Measurements from ENCODE around the gene SPN.
"Not testable (repeated sequence)": the region's sequence is repeated elsewhere in the genome, so short reads cannot be mapped to it uniquely, and the experiment has no call there.

Gene SPN

GRCh38 chr16:29620591-29620990 lies 42.5 kb upstream of the SPN start:
- H4K8ac ChIP-seq (ENCODE audit: low read depth, low read length); H3K27me3 ChIP-seq (ENCODE audit: insufficient read depth, low read length); H2BK5ac ChIP-seq (ENCODE audit: low read depth, low read length, poor library complexity); H2AFZ ChIP-seq (ENCODE audit: insufficient read depth, low read length, poor library complexity); H3K4me1 ChIP-seq (ENCODE audit: control insufficient read depth in 1 of 2, insufficient read depth in 2 of 2, low read length in 2 of 2); H3K4me2 ChIP-seq (ENCODE audit: low read length); H3K27ac ChIP-seq (ENCODE audit: low read depth, low read length); H3K14ac ChIP-seq (ENCODE audit: low read length); H3K9ac ChIP-seq (ENCODE audit: low read length); H3K23ac ChIP-seq (ENCODE audit: low read length); H3K79me2 ChIP-seq (ENCODE audit: control insufficient read depth, insufficient read depth, low read length, poor library complexity); H3K18ac ChIP-seq (ENCODE audit: low read length); H3K79me1 ChIP-seq (ENCODE audit: low read length); H3K9me3 ChIP-seq (ENCODE audit: insufficient read depth, low read depth, low read length); H2BK120ac ChIP-seq (ENCODE audit: insufficient read depth, low read length, poor library complexity); H3K4ac ChIP-seq (ENCODE audit: low read depth, low read length); H3K36me3 ChIP-seq (ENCODE audit: control insufficient read depth in 1 of 2, insufficient read depth in 2 of 2, low read length in 2 of 2); H4K91ac ChIP-seq (ENCODE audit: low read depth, low read length); H2BK12ac ChIP-seq (ENCODE audit: low read length); H2AK5ac ChIP-seq (ENCODE audit: low read length); H4K12ac ChIP-seq (ENCODE audit: low read depth, low read length); H3K4me3 ChIP-seq (ENCODE audit: low read depth, low read length): not testable (repeated sequence)
- peak in 1 of 2 donors; percentile 41 for DNase-seq
- no CpG with 5 or more reads among the region's 6 CpGs for WGBS (ENCODE audit: extremely low coverage, insufficient coverage, insufficient read length)

- not testable (repeated sequence) for H2BK12ac ChIP-seq (ENCODE audit: low read length); H3K14ac ChIP-seq (ENCODE audit: low read length); DNase-seq; H2AFZ ChIP-seq (ENCODE audit: insufficient read depth, low read length, poor library complexity); H3K27ac ChIP-seq (ENCODE audit: low read depth, low read length); H3K4ac ChIP-seq (ENCODE audit: low read depth, low read length); H3K4me1 ChIP-seq (ENCODE audit: control insufficient read depth in 1 of 2, insufficient read depth in 2 of 2, low read length in 2 of 2); H4K8ac ChIP-seq (ENCODE audit: low read depth, low read length); H3K23ac ChIP-seq (ENCODE audit: low read length); H3K27me3 ChIP-seq (ENCODE audit: insufficient read depth, low read length); H3K4me2 ChIP-seq (ENCODE audit: low read length); H3K9ac ChIP-seq (ENCODE audit: low read length); H3K79me1 ChIP-seq (ENCODE audit: low read length); H4K91ac ChIP-seq (ENCODE audit: low read depth, low read length); H2AK5ac ChIP-seq (ENCODE audit: low read length); H3K36me3 ChIP-seq (ENCODE audit: control insufficient read depth in 1 of 2, insufficient read depth in 2 of 2, low read length in 2 of 2); H4K12ac ChIP-seq (ENCODE audit: low read depth, low read length); H3K79me2 ChIP-seq (ENCODE audit: control insufficient read depth, insufficient read depth, low read length, poor library complexity); H2BK120ac ChIP-seq (ENCODE audit: insufficient read depth, low read length, poor library complexity); H3K4me3 ChIP-seq (ENCODE audit: low read depth, low read length); H3K9me3 ChIP-seq (ENCODE audit: insufficient read depth, low read depth, low read length); H3K18ac ChIP-seq (ENCODE audit: low read length); H2BK5ac ChIP-seq (ENCODE audit: low read depth, low read length, poor library complexity)
- no CpG with 5 or more reads among the region's 18 CpGs for WGBS (ENCODE audit: extremely low coverage, insufficient coverage, insufficient read length)
Measured at GRCh38 chr16:29622738-29623137, 40.3 kb upstream of the SPN start.

GRCh38 chr16:29623253-29623652 lies 39.8 kb upstream of the SPN start:
- H3K4me1 ChIP-seq (ENCODE audit: control insufficient read depth in 1 of 2, insufficient read depth in 2 of 2, low read length in 2 of 2); H3K79me1 ChIP-seq (ENCODE audit: low read length); H2AK5ac ChIP-seq (ENCODE audit: low read length); H3K14ac ChIP-seq (ENCODE audit: low read length); H3K4me2 ChIP-seq (ENCODE audit: low read length); H3K4ac ChIP-seq (ENCODE audit: low read depth, low read length); H4K12ac ChIP-seq (ENCODE audit: low read depth, low read length); H4K8ac ChIP-seq (ENCODE audit: low read depth, low read length); H3K9me3 ChIP-seq (ENCODE audit: insufficient read depth, low read depth, low read length); H3K18ac ChIP-seq (ENCODE audit: low read length); H2BK5ac ChIP-seq (ENCODE audit: low read depth, low read length, poor library complexity); H3K79me2 ChIP-seq (ENCODE audit: control insufficient read depth, insufficient read depth, low read length, poor library complexity); H2AFZ ChIP-seq (ENCODE audit: insufficient read depth, low read length, poor library complexity); H3K9ac ChIP-seq (ENCODE audit: low read length); H3K4me3 ChIP-seq (ENCODE audit: low read depth, low read length); H2BK120ac ChIP-seq (ENCODE audit: insufficient read depth, low read length, poor library complexity); H4K91ac ChIP-seq (ENCODE audit: low read depth, low read length); H3K36me3 ChIP-seq (ENCODE audit: control insufficient read depth in 1 of 2, insufficient read depth in 2 of 2, low read length in 2 of 2); H3K23ac ChIP-seq (ENCODE audit: low read length); H2BK12ac ChIP-seq (ENCODE audit: low read length); H3K27ac ChIP-seq (ENCODE audit: low read depth, low read length); H3K27me3 ChIP-seq (ENCODE audit: insufficient read depth, low read length); DNase-seq: not testable (repeated sequence)
- WGBS (ENCODE audit: extremely low coverage, insufficient coverage, insufficient read length), result no CpG with 5 or more reads among the region's 5 CpGs

GRCh38 chr16:29625114-29625513 lies 37.9 kb upstream of the SPN start:
- H4K91ac ChIP-seq (ENCODE audit: low read depth, low read length); H4K8ac ChIP-seq (ENCODE audit: low read depth, low read length); H2AFZ ChIP-seq (ENCODE audit: insufficient read depth, low read length, poor library complexity); H3K36me3 ChIP-seq (ENCODE audit: control insufficient read depth in 1 of 2, insufficient read depth in 2 of 2, low read length in 2 of 2); H2BK5ac ChIP-seq (ENCODE audit: low read depth, low read length, poor library complexity); DNase-seq; H3K23ac ChIP-seq (ENCODE audit: low read length); H2BK12ac ChIP-seq (ENCODE audit: low read length); H3K9me3 ChIP-seq (ENCODE audit: insufficient read depth, low read depth, low read length); H3K27me3 ChIP-seq (ENCODE audit: insufficient read depth, low read length); H3K18ac ChIP-seq (ENCODE audit: low read length); H3K27ac ChIP-seq (ENCODE audit: low read depth, low read length); H3K9ac ChIP-seq (ENCODE audit: low read length); H2AK5ac ChIP-seq (ENCODE audit: low read length); H3K4me3 ChIP-seq (ENCODE audit: low read depth, low read length); H3K4ac ChIP-seq (ENCODE audit: low read depth, low read length); H3K4me1 ChIP-seq (ENCODE audit: control insufficient read depth in 1 of 2, insufficient read depth in 2 of 2, low read length in 2 of 2); H2BK120ac ChIP-seq (ENCODE audit: insufficient read depth, low read length, poor library complexity); H3K4me2 ChIP-seq (ENCODE audit: low read length); H3K79me1 ChIP-seq (ENCODE audit: low read length); H3K79me2 ChIP-seq (ENCODE audit: control insufficient read depth, insufficient read depth, low read length, poor library complexity); H4K12ac ChIP-seq (ENCODE audit: low read depth, low read length); H3K14ac ChIP-seq (ENCODE audit: low read length): not testable (repeated sequence)
- WGBS (ENCODE audit: extremely low coverage, insufficient coverage, insufficient read length), result no CpG with 5 or more reads among the region's 4 CpGs

Data from trophoblast cell (in vitro differentiated cells and primary cell).